Esophagus muscularis mucosa (tissue), 3 donors: ENCODE results near the gene ALG6.

Experiments used
- POLR2AphosphoS5 ChIP-seq, 2 donors: sonication (generic); formaldehyde crosslinking; IDR thresholded peaks; one replicate each; pipeline ENCODE4 v1.6.1; 2017; ENCODE audit warnings: antibody characterized with exemption in 2 of 2
- TF ChIP-seq, protein P1 (sequence below), 3 experiments: fragments of 200-600 bp in 2 of 3; fragments of 450-650 bp in 1 of 3; sonication (generic) in 2 of 3; IDR thresholded peaks; one replicate each; pipeline ENCODE4 v1.5.1; 2017 to 2019; ENCODE audit warnings: antibody characterized with exemption in 3 of 3, mild to moderate bottlenecking in 2 of 3, moderate library complexity in 1 of 3

DNA sequence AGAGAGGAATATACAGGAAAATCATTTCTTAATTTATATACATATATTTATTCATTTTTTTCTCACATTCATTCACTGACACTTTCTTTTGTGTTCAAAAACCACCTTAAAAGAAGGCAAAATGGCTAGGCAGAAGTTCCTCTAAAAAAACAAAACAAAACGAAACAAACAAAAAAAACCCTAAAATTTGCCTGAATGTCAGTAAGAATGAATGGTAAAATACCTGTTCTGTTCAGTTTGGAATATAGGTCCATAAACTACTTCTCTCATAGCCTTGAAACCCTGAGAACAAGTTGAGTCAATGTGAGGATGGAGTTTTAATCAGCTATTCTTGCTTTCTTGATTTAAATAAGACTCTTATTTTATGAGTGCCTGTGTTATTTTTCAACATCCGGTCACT lies 14.7 kb upstream of the ALG6 start:
- TF ChIP-seq, protein P1, sequence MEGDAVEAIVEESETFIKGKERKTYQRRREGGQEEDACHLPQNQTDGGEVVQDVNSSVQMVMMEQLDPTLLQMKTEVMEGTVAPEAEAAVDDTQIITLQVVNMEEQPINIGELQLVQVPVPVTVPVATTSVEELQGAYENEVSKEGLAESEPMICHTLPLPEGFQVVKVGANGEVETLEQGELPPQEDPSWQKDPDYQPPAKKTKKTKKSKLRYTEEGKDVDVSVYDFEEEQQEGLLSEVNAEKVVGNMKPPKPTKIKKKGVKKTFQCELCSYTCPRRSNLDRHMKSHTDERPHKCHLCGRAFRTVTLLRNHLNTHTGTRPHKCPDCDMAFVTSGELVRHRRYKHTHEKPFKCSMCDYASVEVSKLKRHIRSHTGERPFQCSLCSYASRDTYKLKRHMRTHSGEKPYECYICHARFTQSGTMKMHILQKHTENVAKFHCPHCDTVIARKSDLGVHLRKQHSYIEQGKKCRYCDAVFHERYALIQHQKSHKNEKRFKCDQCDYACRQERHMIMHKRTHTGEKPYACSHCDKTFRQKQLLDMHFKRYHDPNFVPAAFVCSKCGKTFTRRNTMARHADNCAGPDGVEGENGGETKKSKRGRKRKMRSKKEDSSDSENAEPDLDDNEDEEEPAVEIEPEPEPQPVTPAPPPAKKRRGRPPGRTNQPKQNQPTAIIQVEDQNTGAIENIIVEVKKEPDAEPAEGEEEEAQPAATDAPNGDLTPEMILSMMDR (IDR thresholded peaks at IDR 0.05) = no peak
- no peak for TF ChIP-seq POLR2AphosphoS5 (IDR thresholded peaks at IDR 0.05)
